HEK293 (cell line): Measurements from ENCODE around the gene TLR9.

Experiments used
- CTCF ChIA-PET: fragments of 350-600 bp; formaldehyde crosslinking; extraction: SDS; loops from one replicate; lab custom pipeline; 2021; ENCODE audit warnings: antibody characterized with exemption; lab: Yijun Ruan, JAX
- POLR2A ChIA-PET: fragments of 300-600 bp; formaldehyde crosslinking; extraction: SDS; loops from one replicate; lab custom pipeline; 2020; ENCODE audit warnings: antibody characterized with exemption, inconsistent platforms; lab: Yijun Ruan, JAX
- H3K27ac ChIP-seq: fragments of 200-500 bp; sonication (Bioruptor generic); 2 replicates; pipeline ENCODE4 v1.5.1; 2014; ENCODE audit warnings: low read depth, low read length, control low read depth, inconsistent platforms; ENCODE audit errors: extremely low read depth
- H3K36me3 ChIP-seq, 2 experiments: fragments of 200-500 bp in 1 of 2; sonication (Bioruptor generic) in 1 of 2; 1 replicate in 1 of 2; 2 replicates in 1 of 2; pipeline ENCODE4 v1.5.1; 2014 to 2017; ENCODE audit warnings: inconsistent platforms in 2 of 2, low read length in 2 of 2; ENCODE audit not compliant: control insufficient read depth in 2 of 2, insufficient read depth in 1 of 2
- H3K4me1 ChIP-seq: fragments of 200-500 bp; sonication (Bioruptor generic); 2 replicates; pipeline ENCODE4 v1.5.1; 2014; ENCODE audit warnings: mild to moderate bottlenecking, low read length, inconsistent platforms; ENCODE audit not compliant: control insufficient read depth, insufficient read depth
- H3K4me3 ChIP-seq: 2 replicates; pipeline ENCODE4 v1.5.1; 2011; ENCODE audit warnings: low read depth, mild to moderate bottlenecking, control low read depth, low read length, moderate library complexity
- H3K9me3 ChIP-seq: fragments of 200-500 bp; sonication (Bioruptor generic); 2 replicates; pipeline ENCODE4 v1.5.1; 2014; ENCODE audit warnings: low read depth, low read length, inconsistent platforms; ENCODE audit not compliant: control insufficient read depth, insufficient read depth
- SP2 ChIP-seq: fragments of 450-650 bp; formaldehyde crosslinking; IDR thresholded peaks from 2 replicates; pipeline ENCODE4 v1.5.1; 2016; ENCODE audit warnings: missing biosample characterization, missing genetic modification characterization
- SP7 ChIP-seq: fragments of 450-650 bp; formaldehyde crosslinking; IDR thresholded peaks from 2 replicates; pipeline ENCODE4 v1.5.1; 2016; ENCODE audit warnings: missing biosample characterization, missing genetic modification characterization
- TCF7L2 ChIP-seq: IDR thresholded peaks from 2 replicates; pipeline ENCODE4 v1.6.1; 2011; ENCODE audit warnings: low read depth, mild to moderate bottlenecking, inconsistent platforms, low read length, moderate library complexity, borderline replicate concordance
- YY1 ChIP-seq: fragments of 450-650 bp; formaldehyde crosslinking; IDR thresholded peaks from 2 replicates; pipeline ENCODE4 v1.5.1; 2018; ENCODE audit warnings: missing biosample characterization, missing genetic modification characterization
- ZBTB20 ChIP-seq: fragments of 450-650 bp; formaldehyde crosslinking; IDR thresholded peaks from 2 replicates; pipeline ENCODE4 v1.5.1; 2016; ENCODE audit warnings: missing biosample characterization, missing genetic modification characterization
- ZBTB48 ChIP-seq: fragments of 450-650 bp; formaldehyde crosslinking; IDR thresholded peaks from 2 replicates; pipeline ENCODE4 v1.5.1; 2016; ENCODE audit warnings: missing biosample characterization, missing genetic modification characterization
- ZFHX2 ChIP-seq: fragments of 450-650 bp; formaldehyde crosslinking; conservative IDR thresholded peaks from 2 replicates; pipeline ENCODE4 v1.5.1; 2016; ENCODE audit warnings: missing biosample characterization, missing genetic modification characterization
- ZNF175 ChIP-seq: fragments of 450-650 bp; formaldehyde crosslinking; IDR thresholded peaks from 2 replicates; pipeline ENCODE4 v1.5.1; 2016; ENCODE audit warnings: missing biosample characterization, missing genetic modification characterization
- ZNF221 ChIP-seq: fragments of 450-650 bp; formaldehyde crosslinking; IDR thresholded peaks from 2 replicates; pipeline ENCODE4 v1.5.1; 2017; ENCODE audit warnings: missing biosample characterization, missing genetic modification characterization, borderline replicate concordance
- ZNF223 ChIP-seq: fragments of 450-650 bp; formaldehyde crosslinking; IDR thresholded peaks from 2 replicates; pipeline ENCODE4 v1.5.1; 2016; ENCODE audit warnings: missing biosample characterization, missing genetic modification characterization
- ZNF248 ChIP-seq: fragments of 450-650 bp; formaldehyde crosslinking; IDR thresholded peaks from 2 replicates; pipeline ENCODE4 v1.5.1; 2017; ENCODE audit warnings: missing biosample characterization, missing genetic modification characterization
- ZNF335 ChIP-seq: fragments of 450-650 bp; formaldehyde crosslinking; conservative IDR thresholded peaks from 2 replicates; pipeline ENCODE4 v1.5.1; 2016; ENCODE audit warnings: missing biosample characterization, missing genetic modification characterization
- ZNF341 ChIP-seq: fragments of 450-650 bp; formaldehyde crosslinking; IDR thresholded peaks from 2 replicates; pipeline ENCODE4; 2016; ENCODE audit warnings: low read depth, missing biosample characterization, missing genetic modification characterization
- ZNF394 ChIP-seq: fragments of 450-650 bp; formaldehyde crosslinking; IDR thresholded peaks from 2 replicates; pipeline ENCODE4 v1.5.1; 2016; ENCODE audit warnings: missing biosample characterization, missing genetic modification characterization, mild to moderate bottlenecking, moderate library complexity, borderline replicate concordance
- ZNF610 ChIP-seq: fragments of 450-650 bp; formaldehyde crosslinking; IDR thresholded peaks from 2 replicates; pipeline ENCODE4 v1.5.1; 2016; ENCODE audit warnings: missing biosample characterization, missing genetic modification characterization, borderline replicate concordance
- ZNF843 ChIP-seq: fragments of 450-650 bp; formaldehyde crosslinking; IDR thresholded peaks from 2 replicates; pipeline ENCODE4 v1.5.1; 2016; ENCODE audit warnings: missing biosample characterization, missing genetic modification characterization
- ZXDB ChIP-seq: fragments of 450-650 bp; formaldehyde crosslinking; IDR thresholded peaks from 2 replicates; pipeline ENCODE4 v1.5.1; 2016; ENCODE audit warnings: missing biosample characterization, missing genetic modification characterization
- TF ChIP-seq, protein P1 (sequence below): fragments of 450-650 bp; IDR thresholded peaks from 2 replicates; pipeline ENCODE4 v1.5.1; 2018; ENCODE audit warnings: missing biosample characterization, missing genetic modification characterization
- TF ChIP-seq, protein P2 (sequence below): fragments of 450-650 bp; formaldehyde crosslinking; IDR thresholded peaks from 2 replicates; pipeline ENCODE4 v1.5.1; 2016; ENCODE audit warnings: missing biosample characterization, missing genetic modification characterization
- TF ChIP-seq, protein P3 (sequence below): fragments of 450-650 bp; formaldehyde crosslinking; IDR thresholded peaks from 2 replicates; pipeline ENCODE4 v1.5.1; 2016; ENCODE audit warnings: missing biosample characterization, missing genetic modification characterization
- TF ChIP-seq, protein P4 (sequence below): fragments of 450-650 bp; formaldehyde crosslinking; IDR thresholded peaks from 2 replicates; pipeline ENCODE4 v1.5.1; 2016; ENCODE audit warnings: missing biosample characterization, missing genetic modification characterization
- TF ChIP-seq, protein P5 (sequence below): fragments of 450-650 bp; formaldehyde crosslinking; IDR thresholded peaks from 2 replicates; pipeline ENCODE4 v1.5.1; 2016; ENCODE audit warnings: missing biosample characterization, missing genetic modification characterization
- TF ChIP-seq, protein P6 (sequence below): fragments of 450-650 bp; formaldehyde crosslinking; conservative IDR thresholded peaks from 2 replicates; pipeline ENCODE4 v1.5.1; 2016; ENCODE audit warnings: low read depth, missing biosample characterization, missing genetic modification characterization

Gene TLR9

DNA sequence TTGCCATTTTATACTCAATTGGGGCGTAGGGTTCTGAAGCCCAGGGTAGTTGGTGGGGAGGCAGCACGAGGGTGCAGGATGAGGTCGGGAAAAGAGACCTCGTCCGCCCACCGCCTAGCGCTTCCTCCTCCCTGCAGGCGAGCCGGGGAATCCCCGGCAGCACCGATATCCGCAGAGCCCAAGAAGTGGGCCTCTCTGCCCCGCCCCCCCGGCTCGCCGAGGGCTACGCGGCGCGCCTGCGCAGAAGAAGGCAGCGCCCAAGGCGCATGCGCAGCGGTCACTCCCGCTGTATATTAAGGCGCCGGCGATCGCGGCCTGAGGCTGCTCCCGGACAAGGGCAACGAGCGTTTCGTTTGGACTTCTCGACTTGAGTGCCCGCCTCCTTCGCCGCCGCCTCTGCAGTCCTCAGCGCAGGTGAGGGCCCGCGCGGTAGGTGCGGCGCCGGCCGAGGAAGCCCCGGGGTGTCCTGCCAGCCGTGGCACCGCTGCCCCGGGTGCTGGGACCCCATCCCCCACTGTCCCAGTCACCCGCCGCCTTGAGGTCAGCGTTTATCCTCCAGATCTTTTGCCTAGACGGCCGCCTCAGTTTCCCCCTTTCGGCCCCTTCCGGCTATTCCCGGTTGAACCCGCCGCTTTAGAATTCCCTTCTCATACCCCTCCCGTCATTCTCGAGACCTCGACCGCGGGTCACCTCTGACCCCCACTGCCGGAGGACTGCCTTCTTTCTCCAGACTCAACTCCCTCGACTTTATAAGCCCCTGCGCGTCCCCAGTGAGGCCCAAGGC, 27.4 kb downstream of the TLR9 start, which contains the start of gene ALAS1:
TSS of gene ALAS1 (plus strand) at position 319 of the 784 bp plus-strand sequence. CDS start 1,082 bp downstream, outside the sequence.
- CTCF ChIA-PET = interaction anchor here (0.6 to 0.8 kb wide), 3 partner anchors 23 to 103 kb away, joined by 3 to 6 read pairs (median 3); no protein-coding TSS in a partner anchor
- Histone ChIP-seq H3K4me1 (no peaks in the 10 kb centered on the region), H3K27ac (peak within 1 kb of the TSS; percentile 80; the same call in 1 of the 2 replicates), H3K9me3 (no peaks in the 10 kb centered on the region), H3K4me3 (peak within 1 kb of the TSS; percentile 88), H3K36me3 (peaks cover 18 to 40% of the 10 kb centered on the region in 2 experiments; a peak in 2 of 3 replicates)
- POLR2A ChIA-PET = interaction anchor here (1.0 kb wide), 1 partner anchor 43 kb away, joined by 3 read pairs; the partner anchor contains the start of gene POC1A
- TF ChIP-seq, protein P1, sequence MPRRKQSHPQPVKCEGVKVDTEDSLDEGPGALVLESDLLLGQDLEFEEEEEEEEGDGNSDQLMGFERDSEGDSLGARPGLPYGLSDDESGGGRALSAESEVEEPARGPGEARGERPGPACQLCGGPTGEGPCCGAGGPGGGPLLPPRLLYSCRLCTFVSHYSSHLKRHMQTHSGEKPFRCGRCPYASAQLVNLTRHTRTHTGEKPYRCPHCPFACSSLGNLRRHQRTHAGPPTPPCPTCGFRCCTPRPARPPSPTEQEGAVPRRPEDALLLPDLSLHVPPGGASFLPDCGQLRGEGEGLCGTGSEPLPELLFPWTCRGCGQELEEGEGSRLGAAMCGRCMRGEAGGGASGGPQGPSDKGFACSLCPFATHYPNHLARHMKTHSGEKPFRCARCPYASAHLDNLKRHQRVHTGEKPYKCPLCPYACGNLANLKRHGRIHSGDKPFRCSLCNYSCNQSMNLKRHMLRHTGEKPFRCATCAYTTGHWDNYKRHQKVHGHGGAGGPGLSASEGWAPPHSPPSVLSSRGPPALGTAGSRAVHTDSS (tag by site-specific recombination) = no peak
- TF ChIP-seq, protein P2, sequence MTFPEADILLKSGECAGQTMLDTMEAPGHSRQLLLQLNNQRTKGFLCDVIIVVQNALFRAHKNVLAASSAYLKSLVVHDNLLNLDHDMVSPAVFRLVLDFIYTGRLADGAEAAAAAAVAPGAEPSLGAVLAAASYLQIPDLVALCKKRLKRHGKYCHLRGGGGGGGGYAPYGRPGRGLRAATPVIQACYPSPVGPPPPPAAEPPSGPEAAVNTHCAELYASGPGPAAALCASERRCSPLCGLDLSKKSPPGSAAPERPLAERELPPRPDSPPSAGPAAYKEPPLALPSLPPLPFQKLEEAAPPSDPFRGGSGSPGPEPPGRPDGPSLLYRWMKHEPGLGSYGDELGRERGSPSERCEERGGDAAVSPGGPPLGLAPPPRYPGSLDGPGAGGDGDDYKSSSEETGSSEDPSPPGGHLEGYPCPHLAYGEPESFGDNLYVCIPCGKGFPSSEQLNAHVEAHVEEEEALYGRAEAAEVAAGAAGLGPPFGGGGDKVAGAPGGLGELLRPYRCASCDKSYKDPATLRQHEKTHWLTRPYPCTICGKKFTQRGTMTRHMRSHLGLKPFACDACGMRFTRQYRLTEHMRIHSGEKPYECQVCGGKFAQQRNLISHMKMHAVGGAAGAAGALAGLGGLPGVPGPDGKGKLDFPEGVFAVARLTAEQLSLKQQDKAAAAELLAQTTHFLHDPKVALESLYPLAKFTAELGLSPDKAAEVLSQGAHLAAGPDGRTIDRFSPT = peak; percentile 23; the same call in 1 of the 2 replicates
- TF ChIP-seq ZNF610 (tag by site-specific recombination) (no peak), TCF7L2 (no peak), SP2 (peak; percentile 48), ZBTB48 (no peak), ZNF394 (no peak), ZNF335 (tag by site-specific recombination) (peak; percentile 75), SP7 (tag by site-specific recombination) (0 out of 2 replicates have a peak, but pooled peaks have one; percentile 15), YY1 (no peak), ZNF341 (peak; percentile 71; the same call in 1 of the 2 replicates), ZXDB (peak; percentile 99), ZFHX2 (tag by site-specific recombination) (peak; percentile 62), ZNF221 (tag by site-specific recombination) (no peak), ZNF248 (tag by site-specific recombination) (no peak), ZNF843 (no peak), ZBTB20 (tag by site-specific recombination) (peak; percentile 16; the same call in 1 of the 2 replicates), ZNF223 (tag by site-specific recombination) (no peak), ZNF175 (no peak)
- TF ChIP-seq, protein P3, sequence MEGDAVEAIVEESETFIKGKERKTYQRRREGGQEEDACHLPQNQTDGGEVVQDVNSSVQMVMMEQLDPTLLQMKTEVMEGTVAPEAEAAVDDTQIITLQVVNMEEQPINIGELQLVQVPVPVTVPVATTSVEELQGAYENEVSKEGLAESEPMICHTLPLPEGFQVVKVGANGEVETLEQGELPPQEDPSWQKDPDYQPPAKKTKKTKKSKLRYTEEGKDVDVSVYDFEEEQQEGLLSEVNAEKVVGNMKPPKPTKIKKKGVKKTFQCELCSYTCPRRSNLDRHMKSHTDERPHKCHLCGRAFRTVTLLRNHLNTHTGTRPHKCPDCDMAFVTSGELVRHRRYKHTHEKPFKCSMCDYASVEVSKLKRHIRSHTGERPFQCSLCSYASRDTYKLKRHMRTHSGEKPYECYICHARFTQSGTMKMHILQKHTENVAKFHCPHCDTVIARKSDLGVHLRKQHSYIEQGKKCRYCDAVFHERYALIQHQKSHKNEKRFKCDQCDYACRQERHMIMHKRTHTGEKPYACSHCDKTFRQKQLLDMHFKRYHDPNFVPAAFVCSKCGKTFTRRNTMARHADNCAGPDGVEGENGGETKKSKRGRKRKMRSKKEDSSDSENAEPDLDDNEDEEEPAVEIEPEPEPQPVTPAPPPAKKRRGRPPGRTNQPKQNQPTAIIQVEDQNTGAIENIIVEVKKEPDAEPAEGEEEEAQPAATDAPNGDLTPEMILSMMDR (tag by site-specific recombination) = peak; percentile 47; the same call in 1 of the 2 replicates
- TF ChIP-seq, protein P4, sequence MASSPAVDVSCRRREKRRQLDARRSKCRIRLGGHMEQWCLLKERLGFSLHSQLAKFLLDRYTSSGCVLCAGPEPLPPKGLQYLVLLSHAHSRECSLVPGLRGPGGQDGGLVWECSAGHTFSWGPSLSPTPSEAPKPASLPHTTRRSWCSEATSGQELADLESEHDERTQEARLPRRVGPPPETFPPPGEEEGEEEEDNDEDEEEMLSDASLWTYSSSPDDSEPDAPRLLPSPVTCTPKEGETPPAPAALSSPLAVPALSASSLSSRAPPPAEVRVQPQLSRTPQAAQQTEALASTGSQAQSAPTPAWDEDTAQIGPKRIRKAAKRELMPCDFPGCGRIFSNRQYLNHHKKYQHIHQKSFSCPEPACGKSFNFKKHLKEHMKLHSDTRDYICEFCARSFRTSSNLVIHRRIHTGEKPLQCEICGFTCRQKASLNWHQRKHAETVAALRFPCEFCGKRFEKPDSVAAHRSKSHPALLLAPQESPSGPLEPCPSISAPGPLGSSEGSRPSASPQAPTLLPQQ = peak; percentile 24; the same call in 1 of the 2 replicates
- TF ChIP-seq, protein P5, sequence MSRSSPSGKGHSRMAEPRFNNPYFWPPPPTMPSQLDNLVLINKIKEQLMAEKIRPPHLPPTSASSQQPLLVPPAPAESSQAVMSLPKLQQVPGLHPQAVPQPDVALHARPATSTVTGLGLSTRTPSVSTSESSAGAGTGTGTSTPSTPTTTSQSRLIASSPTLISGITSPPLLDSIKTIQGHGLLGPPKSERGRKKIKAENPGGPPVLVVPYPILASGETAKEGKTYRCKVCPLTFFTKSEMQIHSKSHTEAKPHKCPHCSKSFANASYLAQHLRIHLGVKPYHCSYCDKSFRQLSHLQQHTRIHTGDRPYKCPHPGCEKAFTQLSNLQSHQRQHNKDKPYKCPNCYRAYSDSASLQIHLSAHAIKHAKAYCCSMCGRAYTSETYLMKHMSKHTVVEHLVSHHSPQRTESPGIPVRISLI = no peak
- TF ChIP-seq, protein P6, sequence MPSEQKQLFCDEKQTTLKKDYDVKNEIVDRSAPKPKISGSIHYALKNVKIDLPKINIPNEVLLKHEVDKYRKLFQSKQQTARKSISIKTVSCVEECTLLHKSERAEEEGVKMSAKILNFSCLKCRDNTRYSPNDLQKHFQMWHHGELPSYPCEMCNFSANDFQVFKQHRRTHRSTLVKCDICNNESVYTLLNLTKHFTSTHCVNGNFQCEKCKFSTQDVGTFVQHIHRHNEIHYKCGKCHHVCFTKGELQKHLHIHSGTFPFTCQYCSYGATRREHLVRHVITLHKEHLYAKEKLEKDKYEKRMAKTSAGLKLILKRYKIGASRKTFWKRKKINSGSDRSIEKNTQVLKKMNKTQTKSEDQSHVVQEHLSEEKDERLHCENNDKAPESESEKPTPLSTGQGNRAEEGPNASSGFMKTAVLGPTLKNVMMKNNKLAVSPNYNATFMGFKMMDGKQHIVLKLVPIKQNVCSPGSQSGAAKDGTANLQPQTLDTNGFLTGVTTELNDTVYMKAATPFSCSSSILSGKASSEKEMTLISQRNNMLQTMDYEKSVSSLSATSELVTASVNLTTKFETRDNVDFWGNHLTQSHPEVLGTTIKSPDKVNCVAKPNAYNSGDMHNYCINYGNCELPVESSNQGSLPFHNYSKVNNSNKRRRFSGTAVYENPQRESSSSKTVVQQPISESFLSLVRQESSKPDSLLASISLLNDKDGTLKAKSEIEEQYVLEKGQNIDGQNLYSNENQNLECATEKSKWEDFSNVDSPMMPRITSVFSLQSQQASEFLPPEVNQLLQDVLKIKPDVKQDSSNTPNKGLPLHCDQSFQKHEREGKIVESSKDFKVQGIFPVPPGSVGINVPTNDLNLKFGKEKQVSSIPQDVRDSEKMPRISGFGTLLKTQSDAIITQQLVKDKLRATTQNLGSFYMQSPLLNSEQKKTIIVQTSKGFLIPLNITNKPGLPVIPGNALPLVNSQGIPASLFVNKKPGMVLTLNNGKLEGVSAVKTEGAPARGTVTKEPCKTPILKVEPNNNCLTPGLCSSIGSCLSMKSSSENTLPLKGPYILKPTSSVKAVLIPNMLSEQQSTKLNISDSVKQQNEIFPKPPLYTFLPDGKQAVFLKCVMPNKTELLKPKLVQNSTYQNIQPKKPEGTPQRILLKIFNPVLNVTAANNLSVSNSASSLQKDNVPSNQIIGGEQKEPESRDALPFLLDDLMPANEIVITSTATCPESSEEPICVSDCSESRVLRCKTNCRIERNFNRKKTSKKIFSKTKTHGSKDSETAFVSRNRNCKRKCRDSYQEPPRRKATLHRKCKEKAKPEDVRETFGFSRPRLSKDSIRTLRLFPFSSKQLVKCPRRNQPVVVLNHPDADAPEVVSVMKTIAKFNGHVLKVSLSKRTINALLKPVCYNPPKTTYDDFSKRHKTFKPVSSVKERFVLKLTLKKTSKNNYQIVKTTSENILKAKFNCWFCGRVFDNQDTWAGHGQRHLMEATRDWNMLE (tag by site-specific recombination) = no peak
